HUES6 (cell line): ENCODE results near the gene CEP104.
A peak's percentile ranks its signal among the peaks of the same experiment; 100 is the strongest.

Experiments
- H3K27ac ChIP-seq: 2 replicates; pipeline ENCODE4 v1.7.0; 2013; ENCODE audit warnings: low read depth, mild to moderate bottlenecking, low read length, inconsistent platforms
- H3K27me3 ChIP-seq: 2 replicates; pipeline ENCODE4 v1.6.1; 2013; ENCODE audit warnings: low read length; ENCODE audit not compliant: control insufficient read depth, insufficient read depth
- H3K36me3 ChIP-seq: 2 replicates; pipeline ENCODE4 v1.6.1; 2013; ENCODE audit warnings: low read length; ENCODE audit not compliant: control insufficient read depth, insufficient read depth
- H3K4me1 ChIP-seq: 2 replicates; pipeline ENCODE4 v1.6.1; 2013; ENCODE audit warnings: low read length; ENCODE audit not compliant: control insufficient read depth, insufficient read depth
- H3K4me3 ChIP-seq: 2 replicates; pipeline ENCODE4 v1.5.1; 2013; ENCODE audit warnings: low read depth, low read length
- H3K9ac ChIP-seq: one replicate; pipeline ENCODE4 v1.6.1; 2013; ENCODE audit warnings: mild to moderate bottlenecking, low read length
- H3K9me3 ChIP-seq: 2 replicates; pipeline ENCODE4 v1.6.1; 2013; ENCODE audit warnings: low read depth, low read length; ENCODE audit not compliant: control insufficient read depth, insufficient read depth

CEP104 gene

GRCh38 chr1:3796215-3797061 is 60.6 kb downstream of the CEP104 start, which contains the start of gene LRRC47:
LRRC47 (minus strand) TSS chr1:3796498; CDS start chr1:3796476, 22 bp downstream.
- H3K9ac ChIP-seq, result peak within 1 kb of the TSS; percentile 87
- H3K27me3 ChIP-seq, result no peaks in the 10 kb centered on the region
- no peaks in the 10 kb centered on the region; the same call in 1 of the 2 replicates for H3K9me3 ChIP-seq
- H3K36me3 ChIP-seq, result 0 out of 2 replicates have a peak, but pooled peaks cover 5% of the 10 kb centered on the region
- peak within 1 kb of the TSS; percentile 78 for H3K27ac ChIP-seq
- peak within 1 kb of the TSS; percentile 89 for H3K4me3 ChIP-seq
- peaks cover 20% of the 10 kb centered on the region for H3K4me1 ChIP-seq

- peak overlapping the region; percentile 87 for H3K9ac ChIP-seq
- H3K9me3 ChIP-seq, result no peaks in the 10 kb centered on the region
- no peaks in the 10 kb centered on the region for H3K27me3 ChIP-seq
- 0 out of 2 replicates have a peak, but pooled peaks cover 9% of the 10 kb centered on the region for H3K36me3 ChIP-seq
- H3K4me3 ChIP-seq, result peak overlapping the region; percentile 89
- H3K4me1 ChIP-seq, result peaks cover 26% of the 10 kb centered on the region
- peak overlapping the region; percentile 78; the same call in 1 of the 2 replicates for H3K27ac ChIP-seq
Observed at GRCh38 chr1:3795453-3796214, 61.4 kb downstream of the CEP104 start.

- Histone ChIP-seq H3K36me3 (peaks cover 46% of the 10 kb centered on the region), H3K27me3 (no peaks in the 10 kb centered on the region), H3K4me3 (no peak overlapping the region), H3K4me1 (peaks cover 30% of the 10 kb centered on the region), H3K9ac (no peak overlapping the region), H3K27ac (0 out of 2 replicates have a peak overlapping the region, but pooled peaks have one; percentile 41), H3K9me3 (no peaks in the 10 kb centered on the region)
Observed at GRCh38 chr1:3790952-3791351, 66.1 kb downstream of the CEP104 start.

- Histone ChIP-seq H3K4me1 (peaks cover 30% of the 10 kb centered on the region), H3K27me3 (no peaks in the 10 kb centered on the region), H3K9me3 (no peaks in the 10 kb centered on the region), H3K36me3 (peaks cover 50% of the 10 kb centered on the region), H3K9ac (no peak overlapping the region), H3K27ac (0 out of 2 replicates have a peak overlapping the region, but pooled peaks have one; percentile 11), H3K4me3 (no peak overlapping the region)
Observed at GRCh38 chr1:3790500-3790923, 66.5 kb downstream of the CEP104 start.

GRCh38 chr1:3789421-3790300 is 67.3 kb downstream of the CEP104 start:
- 0 out of 2 replicates have a peak overlapping the region, but pooled peaks have one; percentile 42 for H3K27ac ChIP-seq
- peaks cover 30% of the 10 kb centered on the region for H3K4me1 ChIP-seq
- H3K9me3 ChIP-seq, result no peaks in the 10 kb centered on the region
- H3K36me3 ChIP-seq, result peaks cover 57% of the 10 kb centered on the region
- H3K4me3 ChIP-seq, result no peak overlapping the region
- no peaks in the 10 kb centered on the region for H3K27me3 ChIP-seq
- H3K9ac ChIP-seq, result no peak overlapping the region

GRCh38 chr1:3788756-3789420 is 68.1 kb downstream of the CEP104 start:
- Histone ChIP-seq H3K9ac (no peak overlapping the region), H3K4me3 (no peak overlapping the region), H3K4me1 (peaks cover 26% of the 10 kb centered on the region), H3K27ac (0 out of 2 replicates have a peak overlapping the region, but pooled peaks have one; percentile 42), H3K36me3 (peaks cover 64% of the 10 kb centered on the region), H3K9me3 (no peaks in the 10 kb centered on the region), H3K27me3 (no peaks in the 10 kb centered on the region)

GRCh38 chr1:3787745-3788605 is 69.0 kb downstream of the CEP104 start:
- 0 out of 2 replicates have a peak overlapping the region, but pooled peaks have one; percentile 21 for H3K27ac ChIP-seq

GRCh38 chr1:3787349-3787715 is 69.7 kb downstream of the CEP104 start:
- no peak overlapping the region for H3K9ac ChIP-seq
- no peaks in the 10 kb centered on the region for H3K9me3 ChIP-seq
- peaks cover 21% of the 10 kb centered on the region for H3K4me1 ChIP-seq
- no peak overlapping the region for H3K4me3 ChIP-seq
- H3K27ac ChIP-seq, result no peak overlapping the region
- H3K36me3 ChIP-seq, result peaks cover 78% of the 10 kb centered on the region
- no peaks in the 10 kb centered on the region for H3K27me3 ChIP-seq

More at GRCh38 chr1:3787745-3788605, 69.0 kb downstream of the CEP104 start:
- H3K4me3 ChIP-seq, result no peak overlapping the region
- H3K9me3 ChIP-seq, result no peaks in the 10 kb centered on the region
- no peak overlapping the region for H3K9ac ChIP-seq
- peaks cover 71% of the 10 kb centered on the region for H3K36me3 ChIP-seq
- H3K4me1 ChIP-seq, result peaks cover 25% of the 10 kb centered on the region
- no peaks in the 10 kb centered on the region for H3K27me3 ChIP-seq

- H3K4me1 ChIP-seq, result peaks cover 16% of the 10 kb centered on the region
- no peak overlapping the region for H3K27ac ChIP-seq
- H3K27me3 ChIP-seq, result no peaks in the 10 kb centered on the region
- peaks cover 79% of the 10 kb centered on the region for H3K36me3 ChIP-seq
- no peak overlapping the region for H3K9ac ChIP-seq
- no peak overlapping the region for H3K4me3 ChIP-seq
- no peaks in the 10 kb centered on the region for H3K9me3 ChIP-seq
Observed at GRCh38 chr1:3786468-3787348, 70.3 kb downstream of the CEP104 start.
